Measurements from ENCODE around the gene RBMS3.

The RBMS3 gene

GRCh38 chr3:29695643-29696198 is 414.9 kb downstream of the RBMS3 start:
- no peak for DNase-seq

- no peak for DNase-seq
Measured at GRCh38 chr3:29696311-29696710, 415.4 kb downstream of the RBMS3 start.

GRCh38 chr3:29697989-29698388 is 417.1 kb downstream of the RBMS3 start:
- DNase-seq = no peak

GRCh38 chr3:29700256-29700655 is 419.4 kb downstream of the RBMS3 start:
- DNase-seq = no peak

- DNase-seq = no peak
Measured at GRCh38 chr3:29701326-29701983, 420.6 kb downstream of the RBMS3 start.

GRCh38 chr3:29705906-29706844 is 425.3 kb downstream of the RBMS3 start:
- no peak for DNase-seq

GRCh38 chr3:29708884-29709283 is 428.0 kb downstream of the RBMS3 start:
- no peak for DNase-seq

GRCh38 chr3:29711255-29711771 is 430.4 kb downstream of the RBMS3 start:
- no peak for DNase-seq

GRCh38 chr3:29716213-29716612 is 435.3 kb downstream of the RBMS3 start:
- no peak for DNase-seq

- no peak for DNase-seq
Measured at GRCh38 chr3:29718661-29719065, 437.8 kb downstream of the RBMS3 start.

GRCh38 chr3:29720665-29721064 is 439.8 kb downstream of the RBMS3 start:
- no peak for DNase-seq

- DNase-seq = no peak
Measured at GRCh38 chr3:29721789-29722188, 440.9 kb downstream of the RBMS3 start.

- no peak for DNase-seq
Measured at GRCh38 chr3:29731050-29731449, 450.2 kb downstream of the RBMS3 start.

- DNase-seq = no peak
Measured at GRCh38 chr3:29741231-29741630, 460.4 kb downstream of the RBMS3 start.

GRCh38 chr3:29745232-29745870 is 464.5 kb downstream of the RBMS3 start:
- no peak for DNase-seq

- no peak for DNase-seq
Measured at GRCh38 chr3:29746163-29746760, 465.4 kb downstream of the RBMS3 start.

- DNase-seq = no peak
Measured at GRCh38 chr3:29747991-29748390, 467.1 kb downstream of the RBMS3 start.

GRCh38 chr3:29751647-29752314 is 470.9 kb downstream of the RBMS3 start:
- no peak for DNase-seq

- no peak for DNase-seq
Measured at GRCh38 chr3:29754346-29754745, 473.5 kb downstream of the RBMS3 start.

GRCh38 chr3:29755416-29755815 is 474.5 kb downstream of the RBMS3 start:
- DNase-seq = no peak

- DNase-seq = no peak
Measured at GRCh38 chr3:29757054-29757777, 476.3 kb downstream of the RBMS3 start.

GRCh38 chr3:29758108-29758433 is 477.2 kb downstream of the RBMS3 start:
- no peak for DNase-seq
